Germinal center (tissue), 1 donor: Measurements from ENCODE around the gene SPINK4.

Experiments used
- DNase-seq: peaks from one replicate; pipeline ENCODE4 v3.0.0; 2012; ENCODE audit warnings: mixed read lengths, low spot score

Gene SPINK4, protein sequence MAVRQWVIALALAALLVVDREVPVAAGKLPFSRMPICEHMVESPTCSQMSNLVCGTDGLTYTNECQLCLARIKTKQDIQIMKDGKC

DNA sequence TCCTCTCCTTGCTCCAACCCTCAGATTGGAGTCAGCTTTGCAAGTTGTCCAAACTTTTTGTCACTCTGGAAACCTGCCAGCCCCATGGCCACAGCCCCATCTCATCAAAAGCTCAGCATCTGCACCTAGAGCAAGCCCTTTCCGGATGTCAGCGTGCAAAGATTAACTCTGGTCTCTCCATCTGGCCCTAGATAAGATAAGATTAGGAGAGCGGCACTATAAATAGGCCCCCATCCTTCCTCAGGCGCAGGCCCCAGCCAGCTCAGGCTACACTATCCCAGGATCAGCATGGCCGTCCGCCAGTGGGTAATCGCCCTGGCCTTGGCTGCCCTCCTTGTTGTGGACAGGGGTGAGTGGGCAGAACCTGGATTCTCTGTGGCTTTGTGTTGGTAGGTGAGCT is at the start of gene SPINK4:
SPINK4 (plus strand) TSS at position 247 of the 400 bp plus-strand sequence; CDS start at position 289, 42 bp downstream.
- no peak for DNase-seq

DNA sequence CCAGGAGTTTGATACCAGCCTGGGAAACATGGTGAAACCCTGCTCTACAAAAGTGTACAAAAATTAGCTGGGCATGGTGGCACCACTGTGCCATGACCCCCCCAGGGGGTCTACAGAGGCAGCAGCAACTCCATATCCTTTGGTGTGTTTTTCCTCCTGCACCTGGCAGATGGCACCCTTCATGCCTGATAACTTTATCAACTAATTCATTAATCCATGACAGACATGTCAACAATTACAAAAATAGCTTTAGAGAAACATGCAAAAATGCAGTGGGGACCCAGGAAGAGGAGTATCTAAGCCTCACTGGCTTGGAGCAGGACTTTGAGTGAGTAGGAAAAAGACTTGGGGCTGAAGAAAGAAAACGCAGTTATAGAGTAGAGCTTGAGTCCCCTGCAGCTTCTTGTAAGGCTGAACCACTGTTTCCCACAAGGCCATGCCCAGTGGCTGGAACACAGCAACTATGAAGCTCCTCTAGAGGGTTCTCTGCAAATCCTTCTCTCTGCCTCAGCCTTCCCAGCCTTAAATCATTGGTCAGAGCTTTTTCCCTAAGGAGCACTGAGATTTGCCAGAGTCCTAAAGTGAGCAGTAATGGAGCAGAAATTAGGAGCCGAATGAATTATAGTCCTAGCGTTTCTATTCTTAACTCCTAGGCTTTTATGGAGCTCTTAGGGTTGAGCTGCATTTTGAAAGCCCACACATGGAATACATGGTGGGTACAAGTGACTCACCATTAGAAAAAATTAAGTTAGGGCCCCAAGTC is 47.3 kb upstream of the SPINK4 start:
- no peak for DNase-seq

DNA sequence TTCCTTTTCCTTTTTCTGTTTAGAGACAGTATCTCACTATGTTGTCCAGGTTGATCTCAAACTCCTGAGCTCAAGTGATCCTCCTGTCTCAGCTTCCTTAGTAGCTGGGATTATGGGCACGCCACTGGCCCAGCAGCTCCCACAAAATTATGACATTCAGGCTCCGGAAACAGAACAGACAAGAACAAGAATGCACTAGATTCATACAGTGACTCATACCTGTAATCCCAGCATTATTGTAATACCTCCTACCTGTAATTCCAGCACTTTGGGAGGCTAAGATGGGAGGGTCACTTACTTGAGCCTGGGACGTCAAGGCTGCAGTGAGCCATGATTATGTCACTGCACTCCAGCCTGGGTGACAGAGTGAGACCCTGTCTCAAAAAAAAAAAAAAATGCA is 46.1 kb upstream of the SPINK4 start:
- no peak for DNase-seq

DNA sequence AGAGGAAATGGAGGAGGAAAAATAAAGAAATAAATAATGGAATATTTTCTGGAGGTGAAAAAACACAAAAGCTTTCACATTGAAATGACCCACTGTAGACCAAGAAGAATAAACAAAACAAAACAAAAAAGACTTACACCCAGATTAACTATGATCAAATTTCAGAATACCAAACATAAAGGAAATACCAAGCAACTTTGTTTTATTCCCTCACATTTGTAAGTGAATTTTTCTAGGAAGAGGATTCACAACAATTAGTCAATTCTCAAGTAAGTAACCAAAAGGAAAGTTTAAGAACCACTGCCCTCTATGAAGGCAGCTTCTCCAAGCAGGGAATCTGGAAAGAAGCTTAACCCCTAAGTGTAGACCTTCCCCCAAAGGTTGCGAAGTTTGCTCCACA is 43.2 kb upstream of the SPINK4 start:
- no peak for DNase-seq

DNA sequence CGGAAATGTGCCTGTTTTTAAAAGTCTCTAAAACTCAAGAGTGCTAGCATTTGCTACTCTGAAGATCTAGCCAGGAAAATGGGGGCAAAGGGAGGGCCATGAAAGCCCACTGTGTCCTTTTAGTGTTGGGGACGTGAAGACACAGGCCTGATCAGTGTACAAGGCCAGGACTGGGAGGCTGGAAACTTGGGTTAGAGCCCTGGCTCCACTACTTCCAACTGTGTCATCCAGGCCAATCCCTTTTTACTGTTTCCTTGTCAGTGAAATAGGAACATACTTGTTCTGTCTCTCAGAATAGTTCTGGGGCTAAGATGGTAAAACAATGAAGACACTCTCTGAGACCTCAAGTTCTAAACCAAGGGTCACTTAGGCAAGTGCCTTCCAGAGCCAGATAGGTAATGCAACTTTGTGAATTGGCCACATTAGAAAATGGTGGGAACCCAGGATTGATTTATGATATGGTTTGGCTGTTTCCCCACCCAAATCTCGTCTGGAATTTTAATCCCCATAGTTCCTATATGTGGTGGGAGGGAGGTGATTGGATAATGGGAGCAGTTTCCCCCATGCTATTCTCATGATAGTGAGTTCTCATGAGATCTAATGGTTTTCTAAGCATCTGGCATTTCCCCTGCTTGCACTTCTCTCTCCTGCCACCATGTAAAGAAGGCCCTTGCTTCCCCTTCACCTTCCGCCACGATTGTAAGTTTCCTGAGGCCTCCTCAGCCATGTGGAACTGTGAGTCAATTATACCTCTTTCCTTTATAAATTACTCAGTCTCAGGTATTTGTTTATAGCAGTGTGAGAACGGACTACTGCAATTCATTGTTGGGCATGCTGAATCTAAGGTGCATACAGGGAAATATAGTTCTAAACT is 42.5 kb upstream of the SPINK4 start:
- no peak for DNase-seq

DNA sequence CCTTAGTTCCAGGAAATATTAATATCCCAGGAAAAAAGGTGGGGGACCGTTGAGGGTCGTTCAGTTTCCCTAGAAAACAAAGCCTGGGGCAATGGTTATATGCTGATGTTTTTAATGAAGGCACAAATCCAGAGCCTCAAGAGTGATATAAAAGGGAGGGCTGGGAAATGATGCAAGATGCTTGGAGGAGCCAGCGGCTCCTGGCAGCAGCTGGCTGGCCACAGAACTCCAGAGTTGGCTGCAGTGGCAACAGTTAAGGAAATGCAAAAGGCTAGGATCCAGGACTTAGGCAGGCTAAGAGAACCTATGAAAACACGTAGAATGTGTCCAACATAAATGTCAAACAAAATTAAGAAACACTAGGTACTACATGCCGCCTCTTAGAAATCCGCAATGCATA is 41.8 kb upstream of the SPINK4 start:
- no peak for DNase-seq

DNA sequence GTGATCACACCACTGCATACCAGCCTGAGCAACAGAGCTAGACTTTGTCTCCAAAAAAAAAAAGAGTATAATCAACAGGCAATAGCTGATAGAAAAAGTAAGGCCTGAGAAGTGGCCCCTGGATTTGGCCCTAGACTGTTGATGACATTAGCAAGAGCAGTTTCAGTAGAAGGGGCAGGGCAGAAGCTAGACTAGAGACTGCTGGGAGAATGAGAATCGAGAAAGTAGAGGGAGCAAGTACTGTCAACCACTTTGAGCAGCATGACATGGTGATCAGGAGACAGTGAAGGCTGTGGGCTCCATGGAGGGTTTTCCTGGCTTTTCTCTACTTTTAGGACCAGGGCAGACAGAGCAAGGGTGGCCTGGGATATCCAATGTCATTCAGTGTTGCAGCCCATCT is 37.9 kb upstream of the SPINK4 start:
- no peak for DNase-seq

DNA sequence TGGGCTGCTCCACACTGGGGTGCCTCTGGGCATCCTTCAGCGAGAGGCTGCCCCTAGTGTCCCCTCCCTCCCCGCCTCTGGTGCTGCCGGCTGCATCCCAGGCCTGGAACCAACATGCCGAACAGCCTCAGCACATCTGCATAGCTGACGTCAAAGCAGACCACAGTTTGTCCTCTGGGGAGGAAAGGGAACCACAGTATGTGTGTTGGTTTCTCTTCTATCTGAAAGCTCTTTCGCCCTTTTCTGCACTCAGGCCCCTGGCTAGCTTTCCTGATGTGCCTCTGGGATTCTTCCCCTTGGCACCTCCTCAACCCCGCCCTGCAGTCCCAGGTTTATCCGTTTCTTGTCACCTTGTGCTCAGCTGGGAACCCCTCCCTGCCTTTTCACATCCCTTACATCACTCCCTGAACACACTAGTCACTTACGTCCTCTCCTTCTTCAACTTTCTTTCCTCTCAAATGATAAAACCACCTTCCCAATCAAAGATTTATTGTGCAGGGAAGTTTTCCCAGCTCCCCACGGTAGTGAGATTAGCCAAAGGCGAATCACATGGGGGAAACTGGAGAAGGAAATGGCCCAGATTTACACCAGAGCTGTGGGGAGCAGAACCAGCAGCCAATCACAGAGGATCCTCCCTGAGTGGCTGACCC is 37.3 kb upstream of the SPINK4 start:
- DNase-seq: peak; percentile 68

DNA sequence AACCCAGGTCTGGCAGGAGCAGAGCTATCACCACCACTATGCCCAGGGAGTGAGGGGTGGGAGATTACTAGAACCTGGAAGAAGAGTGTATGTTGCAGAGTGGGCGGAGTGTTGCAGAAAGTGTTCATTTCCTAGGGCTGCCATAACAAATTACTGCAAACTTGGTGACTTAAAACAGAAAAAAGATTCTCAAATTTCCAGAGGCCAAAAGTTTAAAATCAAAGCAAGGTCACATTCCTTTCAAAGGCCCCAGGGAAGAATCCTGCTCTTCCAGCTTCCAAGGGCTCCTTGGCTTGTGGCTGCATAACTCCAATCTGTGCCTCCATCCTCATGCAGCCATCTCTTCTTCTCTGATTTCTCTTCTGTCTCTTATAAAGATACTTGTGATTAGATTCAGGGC is 30.6 kb upstream of the SPINK4 start:
- no peak for DNase-seq

DNA sequence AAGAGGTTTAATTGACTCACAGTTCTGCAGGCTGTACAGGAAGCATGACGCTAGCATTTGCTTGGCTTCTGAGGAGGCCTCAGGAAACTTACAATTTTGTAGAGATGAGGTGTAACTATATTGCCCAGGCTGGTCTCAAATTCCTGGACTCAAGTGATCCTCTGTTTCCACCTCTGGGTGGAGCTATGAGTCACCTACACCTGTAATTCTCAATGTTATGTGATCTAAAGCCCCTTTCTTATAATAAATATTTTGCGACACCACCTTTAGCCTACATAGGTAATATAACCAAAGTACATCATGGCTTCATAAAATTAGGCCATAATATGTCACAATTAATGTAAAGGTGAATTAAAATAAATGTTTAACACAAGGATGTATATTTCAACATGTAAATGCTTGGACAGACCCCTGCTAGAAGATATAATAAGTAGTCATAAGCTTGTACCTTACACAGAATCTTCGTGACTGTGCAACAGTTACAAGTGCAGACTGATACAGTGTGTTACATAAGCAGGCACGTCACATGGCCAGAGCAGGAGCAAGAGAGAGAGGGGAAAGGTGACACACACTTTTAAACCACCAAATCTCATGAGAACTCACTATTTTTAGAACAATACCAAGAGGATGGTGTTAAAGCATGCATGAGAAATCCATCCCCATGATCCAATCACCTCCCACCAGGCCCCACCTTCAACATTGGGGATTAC is 29.8 kb upstream of the SPINK4 start:
- DNase-seq: no peak

DNA sequence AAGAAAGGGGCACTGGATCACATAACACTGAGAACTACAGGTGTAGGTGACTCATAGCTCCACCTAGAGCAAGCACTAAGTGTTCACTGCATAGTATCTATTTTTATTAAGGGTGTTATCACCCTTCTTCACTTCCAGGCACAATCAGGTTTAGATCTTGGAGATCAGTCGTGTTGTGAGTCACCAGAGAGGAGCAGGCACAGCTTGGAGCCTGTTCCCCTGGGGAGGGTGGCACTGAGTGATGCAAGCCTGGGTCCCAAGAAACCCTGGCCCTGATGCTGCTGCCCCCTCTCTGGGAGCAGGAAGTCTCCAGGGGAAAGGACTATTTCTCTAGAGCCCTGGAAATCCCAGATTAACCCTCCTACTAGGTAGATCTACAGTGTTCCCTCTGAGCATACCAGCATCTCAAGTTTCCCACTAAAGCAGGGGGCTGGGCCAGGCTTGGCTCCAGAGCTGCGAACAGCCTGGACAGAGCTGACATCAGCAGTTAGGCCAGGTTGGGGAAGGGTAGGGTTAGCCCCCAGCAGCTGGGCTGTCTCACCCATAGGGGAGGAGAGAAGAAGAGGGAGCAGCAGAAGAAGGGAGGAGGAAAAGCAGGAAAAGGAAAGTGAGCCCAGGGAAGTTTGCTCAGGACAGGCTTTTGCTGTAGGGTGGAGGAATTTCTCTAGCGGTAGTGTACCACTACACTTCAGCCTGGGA is 28.1 kb upstream of the SPINK4 start:
- DNase-seq: no peak

DNA sequence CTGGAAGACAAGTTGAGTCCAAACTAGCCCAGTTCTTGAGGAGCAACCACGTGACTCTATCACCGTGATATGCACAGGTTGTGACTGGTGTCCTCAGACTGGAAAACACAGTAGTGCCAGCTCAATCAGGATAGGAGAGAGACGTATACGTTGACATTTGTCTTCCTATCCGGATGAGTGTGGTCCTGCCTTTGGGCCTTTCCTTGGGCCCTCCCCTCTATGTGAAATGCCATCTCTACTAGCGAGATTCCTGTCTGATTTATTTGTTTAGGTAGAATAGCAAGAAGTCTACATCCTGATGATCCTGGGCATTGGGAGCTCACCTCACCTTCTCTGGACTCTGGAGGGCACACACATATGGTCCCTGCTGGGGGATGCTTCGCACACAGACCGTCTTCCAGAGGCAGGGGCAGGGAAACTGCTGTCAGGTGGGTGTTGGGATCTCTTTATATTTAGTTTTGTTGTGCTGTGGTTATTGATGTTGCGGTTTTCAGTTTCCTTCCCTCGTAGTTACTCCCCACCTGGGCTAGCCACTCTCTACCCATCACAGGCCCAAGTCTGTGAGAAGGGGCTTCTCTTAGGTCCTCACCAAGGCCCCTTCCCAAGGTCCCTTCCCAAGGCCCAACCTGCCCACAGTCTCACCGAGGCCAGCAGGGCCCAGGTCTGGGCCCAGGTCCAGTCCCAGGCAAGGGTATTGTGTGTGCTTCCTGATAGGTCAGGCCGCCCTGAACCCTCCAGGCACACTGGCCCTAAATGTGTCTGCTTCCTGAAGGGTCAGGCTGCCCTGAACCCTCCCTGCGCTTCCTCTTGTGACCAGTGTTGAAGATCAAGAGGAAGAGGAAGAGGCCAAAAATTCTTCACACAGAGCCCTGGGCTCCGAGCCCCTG is 19.0 kb upstream of the SPINK4 start:
- no peak for DNase-seq

DNA sequence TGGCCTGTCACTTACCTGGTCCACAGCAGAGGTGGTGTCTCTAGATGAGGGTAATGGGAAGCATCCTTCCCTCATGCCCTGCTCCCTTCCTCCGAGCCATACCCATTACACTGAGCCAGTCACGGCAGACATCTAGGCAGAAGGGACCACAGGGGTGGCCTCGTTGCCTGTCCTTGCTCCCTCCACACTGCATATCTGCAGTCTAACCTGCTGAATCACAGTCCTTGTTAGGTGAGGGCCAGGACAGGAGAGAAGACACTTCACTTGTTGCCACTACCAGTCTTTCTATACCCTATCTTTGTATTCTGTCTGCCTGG is 18.4 kb upstream of the SPINK4 start:
- no peak for DNase-seq

DNA sequence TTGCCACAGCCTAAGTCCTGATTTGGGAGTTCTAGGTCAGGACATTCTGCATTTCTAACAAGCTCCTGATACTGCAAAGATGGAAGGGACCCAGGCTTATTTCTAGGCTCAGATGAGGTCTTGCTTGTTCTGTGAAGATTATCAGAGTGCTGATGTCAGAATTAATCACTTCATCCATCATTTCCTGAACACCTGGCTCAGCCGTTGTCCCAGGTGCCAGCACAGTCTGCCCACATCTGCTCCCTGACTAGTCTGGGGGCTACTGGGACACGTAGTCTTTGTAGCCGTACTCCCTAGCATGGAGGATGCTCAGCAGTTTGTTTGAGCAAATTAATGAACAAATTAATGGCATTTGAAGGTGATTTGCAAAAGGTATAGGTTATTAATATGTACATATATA is 17.9 kb upstream of the SPINK4 start:
- DNase-seq: no peak

DNA sequence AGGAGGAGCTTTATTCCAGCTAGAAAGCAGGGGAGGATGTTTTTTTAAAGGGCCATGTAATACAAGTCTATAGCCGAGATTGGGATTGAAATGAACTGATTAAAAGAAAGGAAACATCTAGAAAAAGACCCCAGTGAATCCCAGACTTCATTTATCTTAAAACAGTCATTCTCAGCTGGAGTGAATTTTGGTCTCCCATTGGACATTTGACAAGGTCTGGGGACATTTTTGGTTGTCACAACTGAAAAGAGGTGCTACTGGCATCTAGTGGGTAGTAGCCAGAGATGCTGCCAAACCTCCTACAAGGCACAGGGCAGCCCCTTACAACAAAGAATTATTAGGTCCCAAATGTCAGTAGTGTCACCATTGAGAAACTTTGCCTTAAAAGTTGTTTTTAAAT is 16.3 kb upstream of the SPINK4 start:
- DNase-seq: no peak

DNA sequence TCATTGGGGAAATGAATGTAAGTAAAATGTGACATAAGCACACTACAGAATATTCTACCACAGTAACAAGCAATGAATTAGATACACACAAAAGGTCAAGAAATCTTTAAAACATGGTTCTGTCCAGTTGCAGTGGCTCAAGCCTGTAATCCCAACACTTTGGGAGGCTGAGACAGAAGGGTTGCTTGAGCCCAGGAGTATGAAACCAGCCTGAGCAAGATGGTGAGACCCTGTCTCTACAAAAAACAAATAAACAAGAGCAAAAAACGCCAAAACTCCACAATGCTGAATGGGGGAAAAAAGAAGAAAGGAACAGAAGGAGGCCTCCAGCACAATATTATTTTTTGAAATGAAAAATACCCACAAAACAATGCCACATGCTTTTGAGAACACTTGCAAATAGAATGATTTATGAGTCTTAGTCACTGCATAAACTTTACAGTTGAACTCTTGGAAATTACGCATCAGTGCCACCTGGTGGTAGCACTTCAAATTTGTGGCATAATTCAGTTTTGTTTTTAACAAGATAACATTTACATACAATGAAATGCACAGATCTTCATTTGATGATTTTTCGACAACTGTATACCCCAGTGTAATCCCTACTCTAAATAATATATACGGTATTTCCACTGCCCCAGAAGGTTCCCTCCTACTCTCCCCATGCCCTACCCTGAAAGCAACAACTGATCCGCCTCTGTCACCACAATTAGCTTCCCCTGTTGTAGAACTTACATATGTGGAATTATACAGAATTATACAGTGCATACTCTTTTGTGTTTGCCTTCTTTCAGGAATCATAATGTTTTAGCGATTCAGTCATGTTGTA is 14.4 kb upstream of the SPINK4 start:
- peak; percentile 30 for DNase-seq

DNA sequence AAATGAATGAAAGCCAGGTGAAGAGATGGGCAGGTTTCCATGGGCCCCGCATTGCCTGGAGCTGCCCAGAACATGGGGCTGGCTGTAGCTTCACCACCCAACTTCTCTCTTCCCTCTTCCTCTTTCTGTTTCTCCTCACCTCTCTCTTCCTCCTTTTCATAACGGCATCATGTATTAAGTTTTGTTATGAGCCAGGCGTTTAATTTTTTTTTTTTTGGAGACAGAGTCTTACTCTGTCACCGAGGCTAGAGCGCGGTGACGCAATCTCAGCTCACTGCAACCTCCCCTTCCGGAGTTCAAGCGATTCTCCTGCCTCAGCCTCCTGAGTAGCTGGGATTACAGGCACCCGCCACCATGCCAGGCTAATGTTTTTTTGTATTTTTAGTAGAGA is 13.0 kb upstream of the SPINK4 start:
- DNase-seq: peak; percentile 45

DNA sequence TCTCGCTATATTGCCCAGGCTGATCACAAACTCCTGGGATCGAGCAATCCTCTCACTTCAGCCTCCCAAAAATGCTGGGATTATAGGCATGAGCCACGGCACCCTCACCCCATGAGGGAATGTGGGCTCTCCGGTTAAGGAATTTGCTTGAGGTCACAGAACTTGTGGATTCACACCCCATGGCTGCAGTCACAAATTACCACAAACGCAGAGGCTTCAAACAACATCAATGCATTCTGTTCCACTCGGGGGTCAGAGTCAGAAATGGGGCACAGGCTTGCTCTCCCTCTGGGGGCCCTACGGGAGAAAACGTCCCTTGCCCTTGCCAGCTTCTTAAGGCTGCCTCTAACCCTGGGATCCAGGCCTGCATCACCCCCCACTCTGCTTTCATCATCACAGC is 12.2 kb upstream of the SPINK4 start:
- no peak for DNase-seq

DNA sequence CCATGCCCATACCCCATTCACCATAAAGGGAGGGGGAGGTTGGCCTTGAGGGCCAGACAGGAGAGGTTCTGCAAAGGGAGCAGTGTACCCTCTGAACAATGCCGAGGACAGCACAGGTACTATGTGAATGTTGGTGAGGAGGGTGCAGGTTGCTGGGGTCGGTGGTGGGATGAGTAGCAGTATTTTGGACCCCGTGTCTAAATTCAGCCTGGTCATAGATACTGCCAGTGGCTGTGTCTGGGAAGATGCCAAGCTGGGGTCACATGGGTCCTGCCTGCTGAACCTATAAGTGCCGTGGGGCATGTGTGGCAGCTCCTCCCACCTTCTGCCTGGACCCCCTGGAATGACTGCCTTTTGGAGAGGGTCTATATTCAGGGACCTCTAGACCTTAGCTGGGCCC is 11.4 kb upstream of the SPINK4 start:
- DNase-seq: no peak
